Measurements from ENCODE around the gene ACSF3. TPM values are rescaled to one million over a fixed set of nuclear protein-coding genes. Genes with fewer than 3 reads are reported as not detected.

Gene ACSF3
- total RNA-seq, 1 experiment from 2014 or later = 74.5 TPM

GRCh38 chr16:89120921-89121351, 27.3 kb downstream of the ACSF3 start:
- POLR2A ChIA-PET = no interaction called here
- Histone ChIP-seq H4K20me1 (ENCODE audit: insufficient read depth) (no peaks in the 10 kb centered on the region), H3K4me1 (ENCODE audit: control insufficient read depth in 1 of 2, insufficient read depth in 2 of 2, low read length in 2 of 2) (no peaks in the 10 kb centered on the region), H3K9ac (ENCODE audit: low read length) (no peak overlapping the region), H3K27ac (ENCODE audit: low read depth, low read length) (no peak overlapping the region), H3K4me3 (replicated peaks in 1 of 2; ENCODE audit: low read depth in 1 of 2, low read length in 2 of 2) (no peak overlapping the region), H3K27me3 (ENCODE audit: insufficient read depth, low read length) (no peaks in the 10 kb centered on the region), H2AFZ (ENCODE audit: low read depth, low read length, poor library complexity, severe bottlenecking) (no peak overlapping the region), H3K9me2 (ENCODE audit: insufficient read depth) (no peaks in the 10 kb centered on the region), H3K79me2 (ENCODE audit: insufficient read depth, low read length) (0 out of 2 replicates have a peak, but pooled peaks cover 5% of the 10 kb centered on the region), H3K4me2 (ENCODE audit: low read length) (no peak overlapping the region), H3K36me3 (ENCODE audit: control insufficient read depth in 1 of 2, insufficient read depth in 2 of 2, low read length in 2 of 2) (peaks cover 15 to 28% of the 10 kb centered on the region in 2 experiments; a peak in 2 of 4 replicates), H3K9me3 (ENCODE audit: control insufficient read depth in 1 of 2, insufficient read depth in 1 of 2, low read depth in 1 of 2, low read length in 2 of 2) (peaks cover 6 to 7% of the 10 kb centered on the region in 2 experiments; a peak in 2 of 4 replicates)
- RAD21 ChIA-PET (ENCODE audit: low non-redundant PET in 1 of 2, low total read pairs in 2 of 2, uncharacterized antibody in 2 of 2, unreplicated experiment in 2 of 2) = no interaction called here
- intact Hi-C loops (cut with micrococcal nuclease) = no loop called here
- DNase-seq (ENCODE audit: low read depth, low spot score) (no peak), ATAC-seq (no peak)
- CTCF ChIA-PET = no interaction called here
- TF ChIP-seq MAX (IDR thresholded peaks at IDR 0.05) = no peak
- no peak for TF ChIP-seq EZH2phosphoT487 (IDR thresholded peaks at IDR 0.05; ENCODE audit: borderline replicate concordance)
- no peak for TF ChIP-seq EZH2 (IDR thresholded peaks at IDR 0.05)
- no peak for TF ChIP-seq ELF1 (IDR thresholded peaks at IDR 0.05; ENCODE audit: borderline replicate concordance, low read depth)
- TF ChIP-seq JUND (IDR thresholded peaks at IDR 0.05) = no peak
- no peak for TF ChIP-seq ZNF274 (IDR thresholded peaks at IDR 0.05; ENCODE audit: low read depth, low read length)
- TF ChIP-seq POLR2A (IDR thresholded peaks at IDR 0.05; ENCODE audit: borderline replicate concordance, extremely low read depth, insufficient read depth, insufficient read length) = no peak
- no peak for TF ChIP-seq FOSL1 (IDR thresholded peaks at IDR 0.05; ENCODE audit: low read depth)
- BruUV-seq (replicated peaks) = no TSS peak

GRCh38 chr16:89121691-89122321, 28.2 kb downstream of the ACSF3 start:
- Histone ChIP-seq H3K4me3 (replicated peaks in 1 of 2; ENCODE audit: low read depth in 1 of 2, low read length in 2 of 2) (no peak overlapping the region), H3K27me3 (ENCODE audit: insufficient read depth, low read length) (no peaks in the 10 kb centered on the region), H3K9me2 (ENCODE audit: insufficient read depth) (no peaks in the 10 kb centered on the region), H3K9me3 (ENCODE audit: control insufficient read depth in 1 of 2, insufficient read depth in 1 of 2, low read depth in 1 of 2, low read length in 2 of 2) (peaks cover 7% of the 10 kb centered on the region in 2 experiments; a peak in 2 of 4 replicates), H3K36me3 (ENCODE audit: control insufficient read depth in 1 of 2, insufficient read depth in 2 of 2, low read length in 2 of 2) (peaks cover 15 to 28% of the 10 kb centered on the region in 2 experiments; a peak in 2 of 4 replicates), H3K79me2 (ENCODE audit: insufficient read depth, low read length) (0 out of 2 replicates have a peak, but pooled peaks cover 7% of the 10 kb centered on the region), H3K4me1 (ENCODE audit: control insufficient read depth in 1 of 2, insufficient read depth in 2 of 2, low read length in 2 of 2) (no peaks in the 10 kb centered on the region), H3K27ac (ENCODE audit: low read depth, low read length) (no peak overlapping the region), H3K9ac (ENCODE audit: low read length) (no peak overlapping the region), H2AFZ (ENCODE audit: low read depth, low read length, poor library complexity, severe bottlenecking) (no peak overlapping the region), H4K20me1 (ENCODE audit: insufficient read depth) (no peaks in the 10 kb centered on the region), H3K4me2 (ENCODE audit: low read length) (no peak overlapping the region)
- ChIA-PET CTCF (no interaction called here), RAD21 (ENCODE audit: low non-redundant PET in 1 of 2, low total read pairs in 2 of 2, uncharacterized antibody in 2 of 2, unreplicated experiment in 2 of 2) (no interaction called here), POLR2A (no interaction called here)
- intact Hi-C loops (cut with micrococcal nuclease) = no loop called here
- DNase-seq (ENCODE audit: low read depth, low spot score) (no peak), ATAC-seq (no peak)
- BruUV-seq (replicated peaks) = no TSS peak
- TF ChIP-seq SIN3A (IDR thresholded peaks at IDR 0.05; ENCODE audit: low read depth) = no peak
- TF ChIP-seq ATF3 (IDR thresholded peaks at IDR 0.05) = no peak
- TF ChIP-seq EZH2 (IDR thresholded peaks at IDR 0.05) = no peak
- no peak for TF ChIP-seq REST (IDR thresholded peaks at IDR 0.05; ENCODE audit: low read depth)
- no peak for TF ChIP-seq MAX (IDR thresholded peaks at IDR 0.05)
- no peak for TF ChIP-seq EZH2phosphoT487 (IDR thresholded peaks at IDR 0.05; ENCODE audit: borderline replicate concordance)
- TF ChIP-seq POLR2A (IDR thresholded peaks at IDR 0.05; ENCODE audit: borderline replicate concordance, extremely low read depth, insufficient read depth, insufficient read length) = no peak
- TF ChIP-seq CBX3 (IDR thresholded peaks at IDR 0.05; ENCODE audit: low read depth) = no peak
- no peak for TF ChIP-seq FOSL1 (IDR thresholded peaks at IDR 0.05; ENCODE audit: low read depth)
- TF ChIP-seq ZNF274 (IDR thresholded peaks at IDR 0.05; ENCODE audit: low read depth, low read length) = no peak
- no peak for TF ChIP-seq SRF (IDR thresholded peaks at IDR 0.05; ENCODE audit: low read depth)
- TF ChIP-seq EGR1 (IDR thresholded peaks at IDR 0.05; ENCODE audit: low read depth) = no peak
- TF ChIP-seq SP1 (IDR thresholded peaks at IDR 0.05; ENCODE audit: low read depth) = no peak
- TF ChIP-seq ZFX (IDR thresholded peaks at IDR 0.05) = no peak
- TF ChIP-seq POLR2AphosphoS5 (IDR thresholded peaks at IDR 0.05; ENCODE audit: low read depth, low read length) = no peak
